Body of pancreas (tissue), 4 donors: ENCODE measurements around the gene PANK1. TPM values are rescaled to one million over a fixed set of nuclear protein-coding genes. Genes with fewer than 3 reads are reported as not detected.

Source experiments
- ATAC-seq: fragments of 150-250 bp; one replicate; pipeline ENCODE4 v1.9.1; 2016
- DNase-seq, 4 donors: peaks; one replicate each; pipeline ENCODE4 v3.0.0-alpha.2; 2019
- H3K27ac ChIP-seq, 4 donors: fragments of 200-600 bp; sonication (generic); 1 replicate in 3 of 4; 2 replicates in 1 of 4; pipeline versions ENCODE4 v1.5.1 to v1.6.1; 2016 to 2019; ENCODE audit warnings: mild to moderate bottlenecking in 1 of 4, mixed read lengths in 1 of 4, moderate library complexity in 1 of 4
- H3K27me3 ChIP-seq, 2 donors: fragments of 200-600 bp; sonication (generic); one replicate each; pipeline ENCODE4 v1.6.0; 2016; ENCODE audit warnings: mild to moderate bottlenecking in 1 of 2
- H3K36me3 ChIP-seq, 2 donors: fragments of 200-600 bp; sonication (generic); replicated peaks in 1 of 2; 2 replicates each; pipeline ENCODE4 v1.5.1; 2016; ENCODE audit warnings: low read depth in 2 of 2; ENCODE audit not compliant: insufficient read depth in 1 of 2
- H3K4me1 ChIP-seq: fragments of 200-600 bp; sonication (generic); one replicate; pipeline ENCODE4 v1.6.0; 2016
- H3K4me3 ChIP-seq, 2 donors: fragments of 200-600 bp; sonication (generic); 1 replicate in 1 of 2; 2 replicates in 1 of 2; pipeline ENCODE4 v1.5.1; 2016 to 2019
- H3K9me3 ChIP-seq, 3 donors: fragments of 200-600 bp; sonication (generic); 1 replicate in 2 of 3; 2 replicates in 1 of 3; pipeline ENCODE4 v1.5.1; 2016
- POLR2A ChIP-seq, 3 donors: fragments of 450-650 bp; IDR thresholded peaks; one replicate each; pipeline ENCODE4 v1.6.1; 2016; ENCODE audit warnings: antibody characterized with exemption in 3 of 3, mild to moderate bottlenecking in 2 of 3
- WGBS, 2 donors: methylation state at CpG; one replicate each; pipeline ENCODE4 v1.1.5; 2017; 5-methylcytosine and 5-hydroxymethylcytosine counted together
- intact Hi-C: fragments of 100-400 bp; cut with DNase I; formaldehyde crosslinking; loops from one replicate; pipeline ENCODE4 v1.15.1; 2023
- total RNA-seq, 2 donors: library from RNA; depleted of rRNA; stranded (reverse); fragments of >200 nt; gene quantifications; one replicate each; pipeline ENCODE4 v1.1.0, GENCODE V29; 2016
- TF ChIP-seq, protein P1 (sequence below), 7 experiments: fragments of 450-650 bp in 4 of 7; fragments of 200-600 bp in 3 of 7; sonication (generic) in 3 of 7; IDR thresholded peaks; one replicate each; pipeline ENCODE4 v1.5.1; 2016 to 2019; ENCODE audit warnings: antibody characterized with exemption in 7 of 7

PANK1 gene
- total RNA-seq, 2 donors from 2014 or later = 2.6 to 3.0 TPM

DNA sequence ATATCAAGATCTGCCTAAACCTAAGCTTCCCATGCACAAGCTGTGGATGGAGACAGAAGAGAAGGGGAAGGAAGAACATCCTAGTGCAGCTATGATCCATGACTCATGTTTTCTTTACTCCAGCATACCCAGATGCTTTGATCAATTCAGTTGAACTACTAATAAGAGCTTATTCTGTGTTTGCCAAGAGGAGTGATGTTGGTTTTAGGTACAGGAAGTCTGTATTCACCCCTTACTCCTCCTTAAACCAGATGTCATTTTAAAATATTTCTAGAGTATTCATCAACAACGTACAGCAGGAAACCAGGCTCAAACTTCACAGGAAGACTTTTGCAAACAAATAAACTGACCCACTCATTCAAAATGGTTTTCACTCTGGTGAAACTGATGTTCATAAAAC is 29.2 kb downstream of the PANK1 start:
- no peak for TF ChIP-seq POLR2A (IDR thresholded peaks at IDR 0.05)
- TF ChIP-seq, protein P1, sequence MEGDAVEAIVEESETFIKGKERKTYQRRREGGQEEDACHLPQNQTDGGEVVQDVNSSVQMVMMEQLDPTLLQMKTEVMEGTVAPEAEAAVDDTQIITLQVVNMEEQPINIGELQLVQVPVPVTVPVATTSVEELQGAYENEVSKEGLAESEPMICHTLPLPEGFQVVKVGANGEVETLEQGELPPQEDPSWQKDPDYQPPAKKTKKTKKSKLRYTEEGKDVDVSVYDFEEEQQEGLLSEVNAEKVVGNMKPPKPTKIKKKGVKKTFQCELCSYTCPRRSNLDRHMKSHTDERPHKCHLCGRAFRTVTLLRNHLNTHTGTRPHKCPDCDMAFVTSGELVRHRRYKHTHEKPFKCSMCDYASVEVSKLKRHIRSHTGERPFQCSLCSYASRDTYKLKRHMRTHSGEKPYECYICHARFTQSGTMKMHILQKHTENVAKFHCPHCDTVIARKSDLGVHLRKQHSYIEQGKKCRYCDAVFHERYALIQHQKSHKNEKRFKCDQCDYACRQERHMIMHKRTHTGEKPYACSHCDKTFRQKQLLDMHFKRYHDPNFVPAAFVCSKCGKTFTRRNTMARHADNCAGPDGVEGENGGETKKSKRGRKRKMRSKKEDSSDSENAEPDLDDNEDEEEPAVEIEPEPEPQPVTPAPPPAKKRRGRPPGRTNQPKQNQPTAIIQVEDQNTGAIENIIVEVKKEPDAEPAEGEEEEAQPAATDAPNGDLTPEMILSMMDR (IDR thresholded peaks at IDR 0.05) = no peak
- no peak overlapping the region for H3K4me3 ChIP-seq
- peaks cover 0 to 7% (median 0%) of the 10 kb centered on the region in 3 donors for H3K9me3 ChIP-seq
- ATAC-seq = no peak
- intact Hi-C loops = no loop called here
- no peaks in the 10 kb centered on the region for H3K27me3 ChIP-seq
- no peak for DNase-seq
- no peaks in the 10 kb centered on the region for H3K4me1 ChIP-seq
- H3K27ac ChIP-seq = no peak overlapping the region
- no peaks in the 10 kb centered on the region for H3K36me3 ChIP-seq
- WGBS, 2 donors = 46 to 50% methylated on average over 1 of the region's 1 CpG

DNA sequence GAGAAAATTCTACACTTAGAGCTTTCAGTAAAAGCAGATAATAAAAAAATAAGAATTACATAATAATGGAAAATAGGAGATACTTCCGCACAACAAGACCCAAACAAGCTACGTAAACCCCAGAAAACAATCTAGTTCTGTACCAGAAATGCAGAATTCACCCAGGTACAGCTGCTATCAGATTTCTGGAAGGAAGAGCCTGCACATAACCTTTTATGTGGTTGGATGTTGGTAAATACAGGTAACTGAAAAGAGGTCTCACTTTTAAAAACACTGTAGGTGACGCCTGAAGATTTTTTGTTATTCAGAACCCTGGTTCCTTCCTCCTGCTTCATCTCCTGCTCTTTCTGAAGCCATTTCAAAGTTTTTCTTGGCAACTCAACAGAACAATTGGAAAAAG is 29.9 kb downstream of the PANK1 start:
- ATAC-seq (no peak), DNase-seq (no peak)
- Histone ChIP-seq H3K4me3 (no peak overlapping the region), H3K27me3 (no peaks in the 10 kb centered on the region), H3K9me3 (peaks cover 0 to 2% (median 0%) of the 10 kb centered on the region in 3 donors), H3K4me1 (no peaks in the 10 kb centered on the region), H3K36me3 (no peaks in the 10 kb centered on the region), H3K27ac (no peak overlapping the region)
- WGBS, 2 donors = 86 to 96% methylated on average over 3 of the region's 3 CpGs
- TF ChIP-seq, protein P1 (IDR thresholded peaks at IDR 0.05) = no peak
- TF ChIP-seq POLR2A (IDR thresholded peaks at IDR 0.05) = no peak
- intact Hi-C loops = no loop called here

DNA sequence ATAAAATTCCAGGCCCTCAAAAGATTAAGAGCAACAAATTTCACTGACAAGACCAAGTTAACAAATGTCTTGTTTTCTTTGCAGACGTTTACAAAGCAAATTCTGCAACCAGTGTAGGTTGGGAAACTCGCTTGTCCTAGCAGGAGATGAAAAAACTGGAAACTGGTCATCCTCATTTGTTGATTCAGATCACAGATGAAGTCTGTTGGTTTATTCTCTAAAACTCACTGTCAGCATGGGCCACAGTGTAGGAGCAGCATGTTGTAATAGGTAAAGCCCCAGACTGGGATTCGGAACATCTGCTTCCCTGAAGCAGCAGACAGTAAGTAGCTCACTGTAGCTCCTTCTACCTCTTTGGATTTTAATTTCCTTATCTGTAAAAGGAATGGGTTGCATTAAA is 31.5 kb downstream of the PANK1 start:
- ATAC-seq (no peak), DNase-seq (no peak)
- H3K9me3 ChIP-seq = no peaks in the 10 kb centered on the region
- H3K4me3 ChIP-seq = no peak overlapping the region
- 82% methylated on average over 3 of the region's 3 CpGs for WGBS, 2 donors
- H3K4me1 ChIP-seq = no peaks in the 10 kb centered on the region
- intact Hi-C loops = no loop called here
- no peaks in the 10 kb centered on the region for H3K36me3 ChIP-seq
- H3K27ac ChIP-seq = no peak overlapping the region
- H3K27me3 ChIP-seq = no peaks in the 10 kb centered on the region
- TF ChIP-seq, protein P1 (IDR thresholded peaks at IDR 0.05) = no peak
- no peak for TF ChIP-seq POLR2A (IDR thresholded peaks at IDR 0.05)

DNA sequence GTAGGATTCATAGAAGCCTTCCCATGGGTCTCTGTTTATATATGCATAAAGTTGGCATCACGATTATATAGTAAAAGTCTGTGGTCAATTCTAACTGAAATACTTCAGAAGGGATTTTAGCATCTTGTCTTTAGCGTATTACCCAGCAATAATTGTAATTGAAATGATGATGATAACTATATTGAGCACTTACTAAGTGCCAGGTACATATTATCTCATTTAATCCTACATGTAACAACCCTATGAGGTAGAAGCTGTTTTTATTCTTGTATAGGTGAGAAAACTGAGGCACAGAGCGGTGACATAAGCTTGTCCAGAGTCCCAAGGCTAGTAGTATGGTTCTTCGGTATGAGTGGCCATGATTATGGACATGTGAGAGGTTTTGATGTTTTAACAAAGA is 33.8 kb downstream of the PANK1 start:
- WGBS, 2 donors = 96 to 98% methylated on average over 4 of the region's 4 CpGs
- Histone ChIP-seq H3K36me3 (no peaks in the 10 kb centered on the region), H3K4me3 (no peak overlapping the region), H3K9me3 (no peaks in the 10 kb centered on the region), H3K27me3 (no peaks in the 10 kb centered on the region), H3K4me1 (no peaks in the 10 kb centered on the region), H3K27ac (no peak overlapping the region)
- DNase-seq = no peak
- TF ChIP-seq, protein P1 (IDR thresholded peaks at IDR 0.05) = no peak
- TF ChIP-seq POLR2A (IDR thresholded peaks at IDR 0.05) = no peak
- intact Hi-C loops = no loop called here
- ATAC-seq = no peak

DNA sequence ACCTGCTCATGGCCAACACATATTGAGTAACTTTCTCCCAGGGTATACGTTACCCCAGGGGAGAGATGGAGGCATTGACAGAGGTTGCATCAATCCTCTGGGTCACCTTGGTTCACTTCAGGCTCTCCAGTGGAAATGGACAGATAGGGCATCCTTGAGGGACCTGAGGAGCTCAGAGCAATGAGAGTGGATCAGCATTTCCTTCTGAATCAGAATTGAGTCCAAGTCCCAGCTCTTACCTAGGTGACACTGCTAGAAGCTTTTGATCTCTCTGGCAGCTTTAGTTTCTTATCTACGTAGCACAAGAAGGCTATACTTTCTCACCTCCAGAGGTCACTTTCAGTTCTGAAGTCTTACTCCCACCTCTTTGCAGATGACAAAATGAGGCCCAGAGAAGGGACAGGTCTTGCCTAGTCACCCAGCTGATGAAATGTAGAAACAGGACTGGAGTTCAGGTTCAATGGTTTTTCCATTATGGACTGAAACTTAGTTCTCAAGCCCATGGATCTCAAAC is 35.2 kb downstream of the PANK1 start:
- ATAC-seq (no peak), DNase-seq (no peak)
- Histone ChIP-seq H3K9me3 (no peaks in the 10 kb centered on the region), H3K36me3 (no peaks in the 10 kb centered on the region), H3K4me3 (no peak overlapping the region), H3K27ac (no peak overlapping the region), H3K4me1 (no peaks in the 10 kb centered on the region), H3K27me3 (no peaks in the 10 kb centered on the region)
- intact Hi-C loops = no loop called here
- TF ChIP-seq, protein P1 (IDR thresholded peaks at IDR 0.05) = no peak
- WGBS, 2 donors = 0 to 79% methylated on average over 2 of the region's 2 CpGs
